DND-41 (cell line): ENCODE results near the gene SND1.

Experiments
- ATAC-seq: fragments of 200-7000 bp; cut with Tn5 transposase; 3 replicates; pipeline ENCODE4 v1.9.1; 2021; ENCODE audit warnings: low read depth; ENCODE audit not compliant: insufficient read depth
- DNase-seq: peaks from one replicate; pipeline ENCODE4 v3.0.0-alpha.2; 2020
- H2AFZ ChIP-seq: 2 replicates; pipeline ENCODE4 v1.6.0; 2012; ENCODE audit warnings: low read depth, low read length
- H3K27ac ChIP-seq: 2 replicates; pipeline ENCODE4 v1.5.1; 2012; ENCODE audit warnings: low read length, inconsistent platforms
- H3K27me3 ChIP-seq: fragments of 200-600 bp; sonication (generic); 2 replicates; pipeline ENCODE4 v1.6.0; 2012; ENCODE audit warnings: low read length, mild to moderate bottlenecking, inconsistent platforms; ENCODE audit not compliant: insufficient read depth, poor library complexity
- H3K36me3 ChIP-seq: 2 replicates; pipeline ENCODE4 v1.5.1; 2012; ENCODE audit warnings: low read length, inconsistent platforms; ENCODE audit not compliant: insufficient read depth
- H3K4me1 ChIP-seq: 2 replicates; pipeline ENCODE4 v1.5.1; 2012; ENCODE audit warnings: mild to moderate bottlenecking, low read length; ENCODE audit not compliant: insufficient read depth
- H3K4me2 ChIP-seq: 2 replicates; pipeline ENCODE4 v1.6.0; 2012; ENCODE audit warnings: mild to moderate bottlenecking, moderate library complexity, low read length, inconsistent platforms; ENCODE audit not compliant: insufficient read depth
- H3K4me3 ChIP-seq, 2 experiments: fragments of 200-600 bp in 1 of 2; shearing (Covaris generic) in 1 of 2; 2 replicates each; pipeline ENCODE4 v1.5.1; 2012 to 2016; ENCODE audit warnings: inconsistent platforms in 2 of 2, low read length in 2 of 2, mild to moderate bottlenecking in 2 of 2, low read depth in 1 of 2, moderate library complexity in 1 of 2
- H3K79me2 ChIP-seq: 2 replicates; pipeline ENCODE4 v1.6.0; 2012; ENCODE audit warnings: low read length, inconsistent platforms; ENCODE audit not compliant: insufficient read depth
- H3K9ac ChIP-seq: 2 replicates; pipeline ENCODE4 v1.6.0; 2012; ENCODE audit warnings: low read depth, mild to moderate bottlenecking, inconsistent platforms, low read length, moderate library complexity
- H3K9me3 ChIP-seq: 2 replicates; pipeline ENCODE4 v1.5.1; 2012; ENCODE audit warnings: low read length, moderate library complexity, mild to moderate bottlenecking, inconsistent platforms; ENCODE audit not compliant: insufficient read depth, severe bottlenecking
- H4K20me1 ChIP-seq: 2 replicates; pipeline ENCODE4 v1.6.0; 2012; ENCODE audit warnings: low read length; ENCODE audit not compliant: insufficient read depth
- EZH2 ChIP-seq: IDR thresholded peaks from 3 replicates; pipeline ENCODE4 v1.6.1; 2012; ENCODE audit warnings: borderline replicate concordance, low read depth, mild to moderate bottlenecking, moderate library complexity, low read length, inconsistent platforms; ENCODE audit not compliant: severe bottlenecking
- TF ChIP-seq, protein P1 (sequence below): IDR thresholded peaks from 2 replicates; pipeline ENCODE4 v1.5.1; 2012; ENCODE audit warnings: borderline replicate concordance, low read length, moderate library complexity, mild to moderate bottlenecking; ENCODE audit not compliant: poor library complexity, severe bottlenecking; ENCODE audit errors: extremely low read depth

The SND1 gene

DNA sequence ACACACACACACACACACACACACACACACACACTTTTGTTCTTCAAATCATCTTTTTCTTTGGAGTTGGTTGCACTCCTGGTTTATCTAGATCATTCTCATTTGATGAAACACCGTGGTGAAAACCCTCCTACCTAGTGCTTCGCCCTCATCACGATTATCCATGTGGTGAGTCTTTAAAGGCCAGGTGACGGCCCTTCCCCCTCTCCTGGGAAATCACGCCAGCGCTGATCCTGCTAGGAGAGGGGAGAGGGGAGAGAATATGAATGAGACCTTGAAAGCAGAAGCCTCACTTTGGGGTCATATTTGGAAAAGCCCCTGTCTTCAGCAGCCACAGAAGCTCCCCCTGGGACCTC is 483.1 kb downstream of the SND1 start:
- peak overlapping the region in 1 of 2 experiments; percentile 51; a peak in 1 of 4 replicates for H3K4me3 ChIP-seq
- no peaks in the 10 kb centered on the region for H4K20me1 ChIP-seq
- TF ChIP-seq, protein P1, sequence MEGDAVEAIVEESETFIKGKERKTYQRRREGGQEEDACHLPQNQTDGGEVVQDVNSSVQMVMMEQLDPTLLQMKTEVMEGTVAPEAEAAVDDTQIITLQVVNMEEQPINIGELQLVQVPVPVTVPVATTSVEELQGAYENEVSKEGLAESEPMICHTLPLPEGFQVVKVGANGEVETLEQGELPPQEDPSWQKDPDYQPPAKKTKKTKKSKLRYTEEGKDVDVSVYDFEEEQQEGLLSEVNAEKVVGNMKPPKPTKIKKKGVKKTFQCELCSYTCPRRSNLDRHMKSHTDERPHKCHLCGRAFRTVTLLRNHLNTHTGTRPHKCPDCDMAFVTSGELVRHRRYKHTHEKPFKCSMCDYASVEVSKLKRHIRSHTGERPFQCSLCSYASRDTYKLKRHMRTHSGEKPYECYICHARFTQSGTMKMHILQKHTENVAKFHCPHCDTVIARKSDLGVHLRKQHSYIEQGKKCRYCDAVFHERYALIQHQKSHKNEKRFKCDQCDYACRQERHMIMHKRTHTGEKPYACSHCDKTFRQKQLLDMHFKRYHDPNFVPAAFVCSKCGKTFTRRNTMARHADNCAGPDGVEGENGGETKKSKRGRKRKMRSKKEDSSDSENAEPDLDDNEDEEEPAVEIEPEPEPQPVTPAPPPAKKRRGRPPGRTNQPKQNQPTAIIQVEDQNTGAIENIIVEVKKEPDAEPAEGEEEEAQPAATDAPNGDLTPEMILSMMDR, result no peak
- no peak for TF ChIP-seq EZH2
- H3K4me1 ChIP-seq, result peaks cover 14% of the 10 kb centered on the region
- H3K9ac ChIP-seq, result peak overlapping the region; percentile 45; the same call in 1 of the 2 replicates
- peaks cover 18% of the 10 kb centered on the region for H3K27me3 ChIP-seq
- DNase-seq (no peak), ATAC-seq (no peak)
- H3K9me3 ChIP-seq, result no peaks in the 10 kb centered on the region
- no peaks in the 10 kb centered on the region for H3K36me3 ChIP-seq
- no peak overlapping the region for H3K27ac ChIP-seq
- peak overlapping the region; percentile 73 for H3K4me2 ChIP-seq
- peak overlapping the region; percentile 75 for H2AFZ ChIP-seq
- H3K79me2 ChIP-seq, result no peaks in the 10 kb centered on the region

DNA sequence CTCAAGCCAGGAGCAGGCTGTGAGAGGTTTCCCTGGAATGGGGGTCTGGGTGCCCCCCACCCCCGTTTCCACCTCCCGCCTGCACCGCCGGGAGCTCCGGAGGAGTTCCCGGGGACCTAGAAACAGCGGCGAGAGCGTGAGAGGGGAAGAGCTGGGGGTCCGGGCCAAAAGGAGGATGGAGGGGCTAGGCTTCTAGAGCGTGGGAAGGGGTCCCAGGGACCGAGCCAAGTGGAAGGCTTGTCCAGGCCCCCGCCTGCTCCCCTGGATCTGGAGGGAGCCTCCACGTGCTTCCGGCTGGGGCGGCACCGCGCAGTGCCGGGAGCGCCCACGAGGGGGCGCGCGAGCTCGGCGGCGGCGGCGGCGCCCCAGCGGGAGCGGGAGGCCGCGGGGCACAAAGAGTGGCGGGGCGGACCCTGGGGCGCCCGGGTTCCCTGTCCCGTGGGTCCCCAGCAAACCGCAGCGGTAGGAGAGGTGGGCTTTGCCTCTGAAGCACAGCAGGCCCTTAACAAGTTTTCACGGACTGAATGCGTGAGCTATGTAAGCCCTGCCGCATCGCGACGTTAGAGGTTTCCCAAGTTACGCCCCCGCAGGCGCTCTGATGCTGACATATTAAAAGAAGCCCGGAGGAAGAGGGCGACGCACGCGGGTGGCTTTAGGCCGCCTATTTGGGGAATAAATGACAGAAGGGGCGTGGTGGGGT is 483.7 kb downstream of the SND1 start:
- Histone ChIP-seq H4K20me1 (no peaks in the 10 kb centered on the region), H3K27ac (no peak overlapping the region), H3K79me2 (no peaks in the 10 kb centered on the region), H3K9ac (peak overlapping the region; percentile 45), H3K27me3 (peaks cover 13% of the 10 kb centered on the region), H3K4me2 (peak overlapping the region; percentile 73), H3K9me3 (no peaks in the 10 kb centered on the region), H3K4me3 (peak overlapping the region; percentile 11 to 51; a peak in 3 of 4 replicates), H3K36me3 (no peaks in the 10 kb centered on the region), H3K4me1 (peaks cover 14% of the 10 kb centered on the region), H2AFZ (peak overlapping the region; percentile 75)
- ATAC-seq (peak; percentile 92), DNase-seq (peak; percentile 55)
- TF ChIP-seq, protein P1, result peak; percentile 79
- TF ChIP-seq EZH2, result no peak

DNA sequence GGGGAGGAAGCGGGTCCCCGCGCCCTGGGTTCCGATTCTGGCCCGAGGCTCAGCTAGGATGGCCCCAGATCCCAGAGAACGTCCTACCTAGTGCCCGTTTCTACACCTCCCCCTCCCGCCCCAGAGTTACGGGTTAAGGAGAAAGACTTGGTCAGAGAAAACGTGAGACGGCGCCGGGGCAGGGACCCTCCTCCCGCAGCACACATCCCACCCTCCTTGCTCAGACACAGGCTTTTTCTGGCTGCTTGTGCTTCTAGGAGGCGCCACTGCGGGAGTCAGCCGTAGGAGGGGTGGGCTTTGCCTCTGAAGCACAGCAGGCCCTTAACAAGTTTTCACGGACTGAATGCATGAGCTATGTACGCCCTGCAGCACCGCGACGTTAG is 484.2 kb downstream of the SND1 start:
- no peaks in the 10 kb centered on the region for H3K36me3 ChIP-seq
- ATAC-seq, result no peak; the same call in 1 of the 3 replicates

More for the DNA sequence above, 484.2 kb downstream of the SND1 start:
- peak overlapping the region; percentile 73 for H3K4me2 ChIP-seq
- H3K27ac ChIP-seq, result no peak overlapping the region
- peak overlapping the region; percentile 75 for H2AFZ ChIP-seq
- peak overlapping the region; percentile 11 to 51; a peak in 3 of 4 replicates for H3K4me3 ChIP-seq
- H4K20me1 ChIP-seq, result no peaks in the 10 kb centered on the region
- DNase-seq, result peak; percentile 7
- peak overlapping the region; percentile 45 for H3K9ac ChIP-seq
- no peaks in the 10 kb centered on the region for H3K9me3 ChIP-seq
- no peaks in the 10 kb centered on the region for H3K79me2 ChIP-seq
- TF ChIP-seq, protein P1, result no peak
- TF ChIP-seq EZH2, result no peak
- H3K4me1 ChIP-seq, result peaks cover 14% of the 10 kb centered on the region
- peaks cover 10% of the 10 kb centered on the region for H3K27me3 ChIP-seq
